GM23338 (cell line): ENCODE measurements around the gene DGLUCY.

Source experiments
- CREB1 ChIP-seq: fragments of 250-450 bp; sonication (Bioruptor Pico); IDR thresholded peaks from 2 replicates; pipeline ENCODE4 v1.5.0; 2020; ENCODE audit warnings: low read depth, mild to moderate bottlenecking, moderate library complexity
- CTCF ChIP-seq, 2 experiments: fragments of 200-600 bp in 1 of 2; sonication (generic) in 1 of 2; conservative IDR thresholded peaks; 2 replicates each; pipeline versions ENCODE4 v1.5.1 to v1.6.1; 2016 to 2017; ENCODE audit warnings: antibody characterized with exemption in 2 of 2, low read depth in 2 of 2, mild to moderate bottlenecking in 2 of 2, moderate library complexity in 1 of 2
- ETS1 ChIP-seq: IDR thresholded peaks from 2 replicates; pipeline ENCODE4 v1.6.1; 2016; ENCODE audit warnings: antibody characterized with exemption
- EZH2 ChIP-seq: fragments of 200-600 bp; sonication (generic); IDR thresholded peaks from one replicate; pipeline ENCODE4 v1.8.0; 2017; ENCODE audit warnings: antibody characterized with exemption, mild to moderate bottlenecking, low read depth; ENCODE audit not compliant: unreplicated experiment
- JUNB ChIP-seq: IDR thresholded peaks from one replicate; pipeline ENCODE4 v1.6.1; 2016; ENCODE audit warnings: antibody characterized with exemption; ENCODE audit not compliant: unreplicated experiment
- NANOG ChIP-seq: IDR thresholded peaks from 2 replicates; pipeline ENCODE4 v1.6.1; 2016; ENCODE audit warnings: antibody characterized with exemption, borderline replicate concordance
- POLR2AphosphoS5 ChIP-seq: IDR thresholded peaks from 2 replicates; pipeline ENCODE4 v1.6.1; 2016; ENCODE audit warnings: antibody characterized with exemption, low read depth
- REST ChIP-seq: IDR thresholded peaks from one replicate; pipeline ENCODE4 v1.6.1; 2018; ENCODE audit warnings: antibody characterized with exemption; ENCODE audit not compliant: unreplicated experiment

- TF ChIP-seq ETS1 = no peak
- no peak for TF ChIP-seq CTCF (conservative IDR thresholded peaks at IDR 0.05; ENCODE audit: low read depth in 2 of 2)
- no peak for TF ChIP-seq EZH2
- TF ChIP-seq JUNB = no peak
- TF ChIP-seq CREB1 = no peak
- no peak for TF ChIP-seq REST
- TF ChIP-seq NANOG = no peak
- TF ChIP-seq POLR2AphosphoS5 = no peak
These were observed 31.7 kb downstream of the DGLUCY start for GRCh38 chr14:91145391-91146160.
